Anterior cingulate cortex (tissue), 58 donors: Measurements from ENCODE around the gene NKX6-2.

ENCODE experiments used
- DNase-seq, 58 donors: peaks; one replicate each; lab custom pipeline; 2025; lab: John Stamatoyannopoulos, UW

The NKX6-2 gene

DNA sequence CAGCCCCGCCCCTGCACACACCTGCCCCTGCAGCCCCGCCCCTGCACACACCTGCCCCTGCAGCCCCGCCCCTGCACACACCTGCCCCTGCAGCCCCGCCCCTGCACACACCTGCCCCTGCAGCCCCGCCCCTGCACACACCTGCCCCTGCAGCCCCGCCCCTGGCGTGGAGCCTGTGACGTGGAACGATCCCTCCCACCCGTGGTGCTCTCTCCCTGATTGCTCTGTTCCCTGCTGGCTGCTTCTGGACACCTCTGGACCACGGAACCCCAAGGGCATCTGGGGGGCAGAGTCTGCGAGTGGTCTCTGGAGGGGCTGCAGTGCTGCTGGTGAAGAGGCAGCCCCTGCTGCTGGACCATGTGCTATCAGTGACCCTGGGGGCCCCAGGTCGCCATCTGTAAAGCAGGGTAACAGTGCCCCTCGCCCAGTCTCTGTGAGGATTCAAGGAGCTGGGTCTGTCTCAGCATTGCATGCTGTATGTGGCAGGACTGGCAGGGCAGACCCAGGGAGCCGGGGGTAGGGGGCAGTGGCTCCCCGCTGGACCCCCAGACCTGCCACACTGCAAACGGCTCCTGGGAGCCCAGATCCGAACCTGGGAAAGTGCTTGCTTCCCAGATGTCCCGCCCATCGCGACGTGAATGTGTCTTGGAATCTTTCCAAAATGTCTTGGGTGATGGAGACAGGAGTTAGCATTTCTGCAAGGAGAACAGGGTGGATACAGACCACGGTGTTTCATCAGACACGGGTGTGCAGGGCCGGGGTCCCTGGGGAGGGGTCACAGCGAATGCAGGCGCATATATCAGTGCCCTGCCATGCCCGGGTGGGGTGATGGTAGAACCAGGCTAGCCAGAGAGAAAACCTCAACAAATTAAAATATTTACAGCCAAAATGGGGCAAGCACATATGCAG is 27.9 kb upstream of the NKX6-2 start:
- DNase-seq, result no peak

DNA sequence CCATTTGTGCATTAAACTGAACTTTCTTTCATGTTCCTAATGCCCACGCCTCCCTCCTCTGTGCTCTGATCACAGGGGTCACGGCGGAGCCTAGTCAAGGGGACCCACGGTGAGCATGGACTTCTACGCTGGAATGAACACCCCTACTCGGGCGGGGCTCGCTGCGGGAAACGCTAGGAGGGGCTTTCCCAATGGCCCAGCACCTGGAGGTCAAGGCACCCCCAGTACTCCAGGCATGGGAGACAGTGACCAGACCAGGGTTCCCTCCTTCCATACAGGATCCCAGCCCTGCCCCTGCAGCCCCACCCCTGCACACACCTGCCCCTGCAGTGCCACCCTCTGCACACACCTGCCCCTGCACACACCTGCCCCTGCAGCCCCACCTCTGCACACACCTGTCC is 27.1 kb upstream of the NKX6-2 start:
- no peak for DNase-seq

DNA sequence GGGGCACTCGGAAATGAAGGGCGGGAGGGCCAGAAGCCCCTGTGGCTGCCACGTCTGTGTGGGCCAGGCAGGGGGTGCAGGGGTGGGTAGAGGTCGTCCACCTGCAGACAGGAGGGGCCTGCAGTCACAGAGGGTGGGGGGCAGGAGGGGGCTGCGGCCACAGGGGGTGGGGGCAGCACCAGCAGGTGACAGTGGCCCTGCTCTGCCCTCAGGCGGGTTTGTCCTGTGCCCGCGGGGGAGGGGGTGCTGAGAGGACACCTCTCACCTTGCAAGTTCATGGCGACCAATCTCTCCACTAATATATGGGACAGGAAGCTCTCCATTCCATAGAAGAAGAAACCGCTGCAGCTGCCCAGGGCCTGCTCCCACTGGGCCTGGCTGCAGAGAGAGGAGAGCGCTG is 26.6 kb upstream of the NKX6-2 start:
- no peak for DNase-seq

DNA sequence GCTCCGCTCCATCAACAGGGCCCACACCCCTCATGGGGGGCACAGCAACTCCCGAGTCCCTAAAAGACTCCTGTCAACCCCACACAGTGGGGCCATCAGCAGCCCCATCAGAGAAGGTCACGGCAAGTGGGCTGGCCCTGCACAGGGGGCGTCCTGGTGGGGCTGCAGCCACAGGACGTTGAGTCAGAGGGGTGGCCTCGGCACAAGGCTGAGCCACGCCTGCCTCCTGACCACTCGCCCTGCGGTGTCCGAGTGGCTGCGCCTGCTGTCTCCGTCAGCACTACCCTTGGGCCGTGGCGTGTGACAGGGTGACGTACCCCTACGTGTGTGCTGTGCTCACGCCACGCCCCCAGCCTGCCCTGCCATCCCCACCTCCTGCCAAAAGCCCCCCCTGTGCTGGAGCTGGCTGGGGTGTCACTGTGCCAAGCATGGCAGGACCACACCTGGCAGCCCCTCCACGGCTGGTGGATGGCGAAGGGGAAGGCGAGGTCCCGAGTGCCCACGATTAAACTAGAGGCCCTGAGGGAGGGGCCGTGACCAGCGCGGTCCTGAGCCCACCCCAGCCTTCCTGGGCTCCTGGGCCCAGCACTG is 26.0 kb upstream of the NKX6-2 start:
- DNase-seq, result no peak

DNA sequence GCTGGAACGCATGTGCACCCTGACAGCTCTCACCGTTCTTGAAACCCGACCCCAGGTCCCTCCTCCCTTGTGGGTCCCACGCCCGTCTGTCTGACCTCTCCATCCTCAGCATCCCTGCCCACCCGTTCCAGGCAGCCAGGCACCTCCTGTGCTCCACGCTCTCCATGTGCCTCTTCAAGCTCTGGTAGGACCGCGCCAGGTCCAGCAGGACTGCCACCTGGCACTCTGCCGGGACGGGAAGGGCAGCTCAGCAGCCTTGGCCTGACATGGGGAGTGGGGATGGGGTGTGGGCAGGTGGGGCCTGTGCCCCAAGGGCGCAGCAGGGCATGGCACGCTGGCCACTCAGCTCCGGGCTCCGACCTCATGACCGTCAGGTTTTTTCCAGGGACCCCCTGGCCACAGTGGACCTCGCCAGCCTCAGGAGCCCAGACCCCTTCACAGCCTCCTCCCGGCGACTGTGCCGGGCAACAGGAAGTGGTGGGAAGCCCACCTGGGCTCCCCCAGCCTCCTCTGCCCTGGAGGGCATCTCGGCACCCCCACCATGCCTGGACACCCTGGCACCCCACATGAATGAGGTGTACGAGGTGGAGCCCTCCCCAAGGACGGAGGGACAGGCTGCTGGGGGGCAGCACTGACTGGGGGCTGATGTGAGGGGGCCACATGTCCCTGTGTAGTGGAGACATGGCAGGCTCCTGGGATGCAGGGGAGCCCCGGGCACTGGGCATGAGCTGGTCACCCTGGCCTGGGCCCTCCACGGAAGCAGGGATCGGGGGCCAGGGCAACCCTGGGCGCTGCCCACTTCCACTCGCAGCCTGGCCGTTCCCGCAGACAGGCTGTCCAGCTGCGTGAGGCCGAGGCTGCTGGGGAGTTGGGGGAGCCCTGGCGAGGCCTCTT is 25.1 kb upstream of the NKX6-2 start:
- no peak for DNase-seq

DNA sequence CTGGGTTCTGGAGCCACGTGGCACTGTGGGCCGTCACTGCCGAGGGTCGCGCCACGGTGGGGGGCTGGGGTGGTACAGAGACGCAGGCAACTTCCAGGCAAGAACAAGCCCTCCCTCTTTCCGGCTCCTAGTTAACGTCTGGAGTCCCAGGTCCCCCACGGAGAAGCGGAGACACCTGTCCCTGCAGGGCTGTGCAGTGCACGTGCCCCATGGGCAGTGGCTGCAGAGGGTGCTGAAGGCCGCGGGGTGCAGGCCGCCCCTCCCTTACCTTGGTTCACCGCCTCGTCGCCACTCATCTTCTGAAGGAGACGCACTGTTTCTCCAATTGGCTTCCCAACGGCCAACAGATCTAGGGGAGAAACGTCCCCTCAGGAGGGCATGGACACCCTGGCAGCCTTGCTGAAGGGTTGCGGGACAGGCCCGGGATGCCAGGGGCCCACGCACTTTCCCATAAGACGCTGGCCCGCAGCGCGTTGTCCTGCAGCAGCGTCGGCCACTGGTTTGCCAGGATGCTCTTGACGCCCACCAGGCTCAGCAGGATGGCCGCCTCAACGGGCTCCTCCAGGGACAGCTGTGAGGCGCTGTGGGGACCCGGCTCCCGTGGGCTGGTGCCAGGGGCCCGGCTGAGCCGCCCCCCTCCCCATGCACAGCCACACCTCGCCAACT is 24.3 kb upstream of the NKX6-2 start:
- DNase-seq, result no peak

DNA sequence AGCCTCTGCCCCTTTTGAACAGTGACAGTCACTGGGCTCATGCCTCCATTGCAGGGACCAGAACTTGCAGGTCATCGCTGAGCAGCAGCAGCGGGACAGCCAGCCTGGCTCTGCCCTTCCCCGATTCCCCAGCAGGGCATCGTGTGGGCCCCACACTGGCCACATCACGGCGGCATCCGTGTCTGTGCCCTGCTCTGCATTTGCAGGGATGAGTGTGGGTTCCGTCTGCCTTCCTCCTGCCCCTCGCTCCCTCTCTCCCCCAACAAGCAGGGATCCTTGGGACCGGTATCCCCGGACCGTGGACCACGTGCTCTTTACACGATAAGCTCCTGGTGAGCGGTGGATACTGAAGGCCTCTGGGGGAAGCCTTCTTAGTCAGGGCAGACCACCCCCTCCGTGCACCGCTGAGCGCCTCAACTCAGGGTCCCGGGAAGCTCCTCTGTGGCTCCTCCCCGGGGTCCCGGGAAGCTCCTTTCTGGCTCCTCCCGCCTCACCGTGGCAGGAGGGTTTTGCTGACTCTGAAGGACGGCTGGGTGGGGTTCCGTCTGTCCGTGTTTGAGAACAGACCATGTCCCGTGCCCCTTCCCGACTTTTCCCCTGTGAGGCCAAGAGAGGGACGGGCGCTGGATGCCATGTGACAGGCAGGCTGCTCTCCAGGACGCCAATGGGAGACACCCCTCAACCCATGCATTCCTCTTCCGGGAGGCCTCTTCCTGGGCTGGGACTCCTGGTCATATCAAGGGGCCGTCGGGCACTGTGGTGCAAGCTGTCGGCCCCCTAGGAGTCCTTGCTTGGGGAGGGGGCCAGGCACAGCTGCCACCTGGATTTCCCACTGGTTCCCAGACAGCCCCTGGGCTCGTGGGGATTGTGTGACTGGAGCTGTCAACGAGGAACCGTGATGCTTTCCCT is 23.5 kb upstream of the NKX6-2 start:
- DNase-seq, result no peak

DNA sequence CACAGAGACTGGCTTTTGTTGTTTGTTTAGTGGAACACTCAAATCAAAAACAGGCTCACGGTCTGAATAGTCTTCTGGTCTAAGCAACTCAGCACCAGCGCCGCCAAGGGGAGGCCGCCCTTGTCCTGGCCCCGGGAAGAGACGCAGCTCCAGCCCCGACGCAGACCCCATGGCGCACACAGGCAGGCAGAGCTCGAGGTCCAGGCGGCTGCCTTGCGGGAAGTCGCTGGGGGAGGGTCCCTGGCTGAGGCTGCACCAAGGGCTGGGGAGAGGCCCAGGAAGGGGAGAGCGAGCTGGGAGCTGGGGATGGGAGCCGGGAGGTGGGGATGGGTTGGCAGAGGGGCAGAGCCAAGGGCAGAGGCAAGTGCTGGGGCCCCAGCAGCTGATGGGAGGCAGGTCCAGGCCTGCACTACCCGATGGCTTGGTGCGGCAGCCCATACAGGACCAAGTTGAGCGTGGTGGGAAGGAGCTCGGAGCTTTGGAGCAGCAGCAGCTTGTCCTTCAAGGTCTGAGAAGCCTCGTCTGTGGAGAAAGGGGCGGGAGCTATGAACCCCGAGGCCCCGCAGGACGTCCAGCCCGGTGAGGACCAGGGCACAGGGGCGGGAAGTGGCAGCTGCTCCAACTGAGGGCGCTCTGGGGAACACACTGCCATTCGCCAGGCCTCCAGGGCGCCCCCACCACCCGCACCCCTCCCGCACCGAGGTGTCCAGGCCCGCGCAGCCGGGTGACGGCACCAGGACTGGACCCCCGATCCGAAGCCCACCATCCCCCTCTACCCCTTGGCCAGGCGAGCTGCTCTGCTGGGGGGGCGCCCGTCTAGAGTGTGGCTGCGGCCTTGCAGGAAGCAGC is 22.7 kb upstream of the NKX6-2 start:
- no peak for DNase-seq

DNA sequence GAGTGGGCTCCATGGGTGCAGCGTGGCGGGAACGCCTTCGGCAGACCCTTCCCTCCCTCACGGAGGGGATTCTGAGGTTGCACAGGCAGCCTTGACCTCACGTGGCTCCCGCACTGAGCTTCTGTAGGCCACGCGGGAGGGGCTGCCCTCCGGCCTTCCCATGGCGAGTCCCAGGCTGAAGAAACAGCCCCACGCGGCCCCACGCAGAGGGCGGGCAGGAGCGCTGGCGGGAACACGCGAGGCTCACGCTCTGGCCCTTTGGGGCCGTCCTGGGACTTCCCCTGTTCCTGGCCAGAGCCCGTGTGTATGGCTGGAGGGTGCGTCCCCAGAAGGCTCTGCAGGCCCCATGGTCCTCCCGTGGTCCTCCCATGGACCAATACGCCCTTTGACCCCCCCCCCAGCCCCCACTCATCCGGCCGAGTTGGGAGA is 21.7 kb upstream of the NKX6-2 start:
- DNase-seq, result no peak

DNA sequence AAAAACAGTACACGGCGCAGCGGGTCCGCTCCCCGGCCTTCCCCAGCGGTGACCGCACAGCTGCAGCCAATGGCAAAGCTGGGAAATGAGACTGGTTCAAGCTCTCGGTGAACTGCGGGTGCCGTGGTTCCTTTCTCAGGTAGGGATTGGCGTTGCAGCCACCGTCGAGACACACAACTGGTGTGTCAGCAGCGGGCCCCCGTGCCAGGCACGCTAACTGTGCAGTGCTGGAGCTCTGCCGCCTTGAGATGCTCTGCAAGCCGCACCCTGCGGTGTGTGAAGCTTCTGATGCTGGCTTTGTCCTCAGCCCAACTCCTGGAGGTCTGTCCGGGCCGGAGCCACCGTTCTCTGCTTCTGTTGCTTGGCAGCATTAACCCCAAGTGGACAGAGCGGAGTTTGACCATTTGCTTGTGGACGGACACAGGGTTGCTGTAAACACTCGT is 20.6 kb upstream of the NKX6-2 start:
- DNase-seq, result no peak

DNA sequence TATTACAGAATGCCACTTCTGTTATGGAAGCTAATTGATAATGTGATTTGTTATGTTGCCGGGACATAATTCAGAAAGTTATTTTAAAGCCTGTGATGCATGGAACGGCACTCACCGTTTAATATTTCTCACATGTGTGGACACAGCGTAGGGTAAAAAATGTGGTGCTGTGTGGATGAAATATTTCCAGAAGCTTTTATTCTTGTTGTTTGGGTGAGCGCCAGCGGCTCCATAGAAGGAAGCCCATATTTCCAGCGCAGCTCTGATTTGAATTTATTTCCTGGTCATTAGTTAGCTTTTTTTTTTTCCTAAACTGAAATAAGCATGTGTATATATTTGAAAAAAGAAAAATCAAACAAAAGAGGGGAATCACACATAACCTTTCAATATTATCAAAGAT is 20.2 kb upstream of the NKX6-2 start:
- DNase-seq, result no peak

DNA sequence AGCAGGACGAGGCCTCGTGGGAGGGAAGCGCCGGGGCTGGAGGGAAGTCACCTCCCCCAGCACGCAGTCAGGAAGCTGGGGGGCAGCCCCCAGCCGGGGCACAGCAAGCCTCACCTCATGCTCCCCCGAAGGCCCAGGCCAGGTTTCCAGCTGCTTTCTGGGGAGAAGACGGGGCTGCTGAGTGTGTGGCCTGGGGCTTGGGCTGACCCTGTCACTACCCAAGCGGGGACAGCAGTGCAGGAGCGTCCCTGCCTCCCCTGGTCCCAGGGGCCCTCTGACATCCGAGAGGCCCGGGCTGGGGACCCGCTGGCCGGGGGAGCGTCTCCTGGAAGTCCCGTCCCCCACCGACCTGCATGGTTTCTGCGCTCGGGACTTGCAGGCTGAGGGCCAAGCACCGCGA is 19.7 kb upstream of the NKX6-2 start:
- DNase-seq, result no peak

DNA sequence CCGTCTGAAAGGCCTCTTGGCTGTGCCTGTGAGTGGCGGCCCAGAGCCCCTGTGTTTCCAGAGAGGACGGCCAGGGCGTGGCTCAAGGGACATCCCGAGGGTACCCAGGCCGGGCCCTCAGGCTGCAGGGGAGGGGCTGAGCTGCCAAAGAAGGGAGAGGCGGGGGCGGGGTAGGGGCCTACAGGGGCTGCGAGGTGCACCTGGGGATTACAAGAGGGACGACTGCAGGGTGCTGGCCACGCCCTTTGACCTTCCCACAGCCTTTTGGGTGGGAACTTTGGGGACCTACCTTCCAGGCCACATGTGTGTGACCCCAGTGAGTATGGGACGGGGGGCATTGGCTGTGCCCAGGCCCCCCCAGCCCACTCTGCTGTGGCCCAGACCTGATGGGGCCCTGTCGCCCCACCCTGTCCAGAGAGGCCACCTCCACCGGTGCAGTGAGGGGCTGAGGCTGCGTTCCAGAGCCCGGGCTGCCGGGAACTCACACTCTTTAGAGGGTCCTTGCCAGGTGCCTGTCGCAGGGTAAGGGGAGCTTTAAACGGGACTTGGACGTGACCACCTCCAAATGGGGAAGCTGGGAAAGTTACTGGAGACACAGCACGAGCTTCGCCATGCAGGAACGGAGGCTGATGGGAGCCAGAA is 19.0 kb upstream of the NKX6-2 start:
- no peak for DNase-seq

DNA sequence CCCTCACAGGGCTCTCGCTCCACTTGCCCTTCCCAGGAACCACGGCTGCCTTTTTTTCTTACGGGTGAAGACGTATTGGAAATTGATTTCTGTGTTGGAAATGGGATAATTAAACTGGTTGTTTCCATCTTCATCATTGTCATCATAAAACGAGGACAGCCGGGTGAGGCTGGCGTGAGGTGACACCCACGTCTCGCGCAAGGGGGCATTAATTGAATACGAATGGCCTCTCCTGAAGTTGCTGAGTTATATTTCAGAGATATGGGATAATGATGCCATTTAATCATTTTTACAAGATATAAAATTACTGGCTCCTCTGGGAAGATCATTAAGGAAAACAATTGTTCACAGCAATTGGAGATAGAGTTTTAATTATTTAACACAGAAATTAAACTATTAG is 18.3 kb upstream of the NKX6-2 start:
- DNase-seq, result no peak

DNA sequence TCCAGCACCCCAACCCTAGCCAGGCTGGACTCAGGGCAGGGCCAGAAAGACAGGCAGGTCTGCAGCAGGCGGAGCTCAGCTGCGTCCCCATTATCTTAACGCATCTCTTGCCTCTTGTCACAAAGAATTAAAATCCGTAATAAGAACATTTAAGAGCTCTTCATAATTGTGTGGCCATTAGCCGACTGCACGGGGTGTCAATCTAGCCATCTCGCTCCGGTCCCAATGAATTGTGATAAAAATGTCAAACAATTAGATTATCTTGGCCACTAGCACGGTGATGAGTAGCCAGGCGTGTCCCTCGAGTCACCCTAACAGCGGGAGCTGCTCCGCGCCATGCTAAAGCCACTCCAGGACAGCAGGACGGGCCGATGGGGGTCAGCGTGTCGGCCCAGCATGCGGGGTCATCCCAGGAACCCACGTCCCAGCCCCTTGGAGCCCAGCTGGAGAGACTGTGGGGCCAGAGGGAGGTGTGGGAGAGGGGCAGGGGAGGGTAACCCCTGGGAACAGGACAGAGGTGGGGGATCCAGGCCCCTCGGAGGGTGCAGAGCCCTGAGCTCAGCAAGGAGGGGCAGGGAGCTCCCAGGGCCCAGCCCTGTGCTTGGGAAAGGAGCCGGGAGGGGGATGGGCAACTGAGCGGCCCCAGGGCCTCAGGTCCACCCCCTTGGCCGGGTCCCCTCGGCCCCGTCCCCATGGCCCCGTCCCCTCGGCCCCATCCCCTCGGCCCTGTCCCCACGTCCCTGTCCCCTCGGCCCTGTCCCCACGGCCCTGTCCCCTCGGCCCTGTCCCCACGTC is 17.7 kb upstream of the NKX6-2 start:
- DNase-seq, result no peak

DNA sequence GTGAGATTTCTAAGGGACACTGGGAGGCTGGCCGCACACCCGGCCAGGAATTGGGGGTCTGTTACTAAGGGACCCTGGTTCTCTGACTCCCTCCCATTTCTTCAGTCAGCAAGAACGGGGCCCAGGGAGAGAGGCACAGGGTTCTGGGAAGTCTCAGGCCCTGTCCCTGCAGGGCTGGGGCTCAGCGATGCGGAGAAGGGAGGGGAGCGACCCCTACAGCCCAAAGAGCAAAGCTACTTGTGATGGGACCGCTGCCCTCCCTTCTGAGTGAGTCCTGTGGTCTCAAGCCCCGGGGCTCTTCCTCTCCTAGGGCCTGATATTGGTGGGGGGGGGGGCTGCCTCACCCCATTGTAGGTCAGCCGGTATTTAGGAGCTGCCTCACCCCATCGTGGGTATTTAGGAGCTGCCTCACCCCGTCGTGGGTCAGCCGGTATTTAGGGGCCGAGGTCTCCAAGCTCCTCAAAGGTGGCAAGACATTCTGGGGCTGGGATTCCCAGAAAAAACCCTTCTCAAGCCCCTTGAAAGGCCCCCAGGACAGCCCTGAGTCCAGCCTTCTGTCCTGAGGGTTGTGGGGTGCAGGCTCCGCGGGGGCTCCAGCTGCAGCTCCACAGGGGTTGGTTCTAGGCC is 16.9 kb upstream of the NKX6-2 start:
- no peak for DNase-seq

DNA sequence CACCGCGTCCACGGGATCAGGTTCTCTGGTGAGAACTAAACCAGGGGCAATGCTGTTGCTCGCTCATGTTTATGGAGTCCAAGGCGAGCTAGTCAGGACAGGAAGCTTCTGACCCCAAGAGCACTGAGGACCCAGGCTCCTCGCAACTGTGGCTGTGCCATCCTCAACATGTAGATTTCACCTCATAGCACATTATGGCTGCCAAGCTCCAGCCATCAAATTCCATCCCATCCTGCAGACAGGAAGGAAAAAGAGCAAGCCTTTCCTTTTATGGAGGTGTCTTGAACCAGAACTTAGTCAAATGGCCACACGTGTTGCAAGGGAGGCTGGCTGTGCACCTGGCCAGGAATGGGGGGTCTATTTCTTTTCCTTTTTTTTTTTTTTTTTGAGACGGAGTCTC is 16.1 kb upstream of the NKX6-2 start:
- DNase-seq, result no peak
